Right forelimb (tissue), 1 donor: ENCODE data around the gene CPNE2.
"Not testable (repeated sequence)": the region's sequence is repeated elsewhere in the genome, so short reads cannot be mapped to it uniquely, and the experiment has no call there.

ENCODE experiments used
- DNase-seq: peaks from one replicate; pipeline ENCODE4 v3.0.0-alpha.2; 2018

The CPNE2 gene

DNA sequence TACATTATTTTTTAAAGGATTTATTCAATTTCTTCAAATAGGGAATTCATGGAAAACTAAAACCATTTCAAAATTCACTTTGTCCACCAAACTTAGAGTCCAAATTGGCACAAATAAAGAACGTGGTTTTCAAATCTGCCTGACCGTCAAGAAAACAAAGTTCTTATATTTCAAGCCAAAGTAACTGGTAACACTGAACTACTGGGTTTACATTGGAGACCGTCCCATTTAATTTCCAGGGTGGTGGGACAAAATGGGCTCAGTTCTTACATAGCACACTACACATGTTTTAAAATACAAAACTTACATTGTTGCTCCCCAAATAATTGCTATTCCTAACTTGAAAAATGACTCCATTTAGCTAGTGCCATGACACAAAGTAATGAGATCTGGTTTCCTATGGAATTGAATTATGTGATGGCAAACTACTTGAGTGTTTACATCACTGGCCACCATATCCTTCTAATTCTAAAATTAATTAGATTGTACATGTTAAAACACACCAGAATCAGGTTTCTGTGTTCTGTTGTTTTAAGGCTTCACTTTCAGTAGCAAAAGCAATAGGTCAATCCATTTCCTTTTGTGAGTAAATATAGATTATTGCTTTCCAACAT is 86.9 kb downstream of the CPNE2 start:
- no peak for DNase-seq

- no peak for DNase-seq
Observed at GRCh38 chr16:57184113-57184512, 91.7 kb downstream of the CPNE2 start.

DNA sequence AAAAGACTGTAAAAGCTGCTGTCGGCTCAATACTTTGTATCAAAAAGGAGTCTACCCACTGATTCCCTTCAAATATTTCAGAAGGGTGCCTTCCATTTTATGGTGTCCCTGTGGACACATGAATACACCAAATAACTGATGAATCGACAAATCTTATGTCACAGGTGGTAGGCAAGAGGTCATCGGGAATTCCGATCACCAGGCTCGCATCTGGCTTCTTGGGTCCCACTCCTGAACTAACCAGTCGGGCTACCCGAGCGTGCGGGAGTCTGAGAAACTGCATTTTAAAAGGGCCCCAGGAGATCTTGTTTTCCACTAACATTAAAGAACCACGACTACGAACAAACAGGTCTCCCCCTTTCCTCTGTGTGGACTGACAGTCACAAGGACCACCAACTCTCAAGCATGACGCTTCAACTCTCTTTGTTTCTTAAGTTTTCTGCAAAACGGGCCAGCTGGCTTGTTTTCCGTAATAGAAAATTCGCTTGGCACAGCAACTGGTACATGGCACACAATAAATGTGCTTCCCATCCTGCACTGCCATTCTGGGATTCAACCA is 92.6 kb downstream of the CPNE2 start:
- no peak for DNase-seq

- DNase-seq, result peak; percentile 72
Observed at GRCh38 chr16:57185446-57185944, 93.1 kb downstream of the CPNE2 start.

DNA sequence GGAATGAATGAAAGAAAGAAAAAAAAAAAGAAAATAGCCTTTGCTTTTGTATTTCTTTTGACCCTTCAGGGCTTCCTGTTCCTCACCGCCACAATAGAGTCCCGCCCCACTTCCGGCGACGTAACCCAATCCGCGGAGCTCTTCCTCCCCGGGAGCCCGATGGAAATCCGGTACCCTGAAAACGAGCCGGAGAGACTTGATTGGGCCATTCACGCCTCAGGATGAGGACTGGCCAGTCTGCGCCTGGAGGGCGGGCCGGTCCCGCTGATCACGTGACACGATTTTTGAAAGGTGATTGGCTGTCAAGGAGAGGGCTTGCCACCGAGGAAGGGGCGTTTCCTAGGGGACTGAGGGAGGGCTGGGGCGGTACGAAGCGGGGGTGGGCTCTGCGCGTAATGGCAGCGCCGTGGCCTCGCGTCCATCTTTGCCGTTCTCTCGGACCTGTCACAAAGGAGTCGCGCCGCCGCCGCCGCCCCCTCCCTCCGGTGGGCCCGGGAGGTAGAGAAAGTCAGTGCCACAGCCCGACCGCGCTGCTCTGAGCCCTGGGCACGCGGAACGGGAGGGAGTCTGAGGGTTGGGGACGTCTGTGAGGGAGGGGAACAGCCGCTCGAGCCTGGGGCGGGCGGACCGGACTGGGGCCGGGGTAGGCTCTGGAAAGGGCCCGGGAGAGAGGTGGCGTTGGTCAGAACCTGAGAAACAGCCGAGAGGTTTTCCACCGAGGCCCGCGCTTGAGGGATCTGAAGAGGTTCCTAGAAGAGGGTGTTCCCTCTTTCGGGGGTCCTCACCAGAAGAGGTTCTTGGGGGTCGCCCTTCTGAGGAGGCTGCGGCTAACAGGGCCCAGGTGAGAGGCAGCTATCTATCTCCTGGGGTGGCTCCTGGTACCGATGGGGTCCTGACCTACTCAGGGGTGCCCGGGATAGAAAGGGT is 93.8 kb downstream of the CPNE2 start, which contains the start of the genes PSME3IP1 and RSPRY1:
Gene PSME3IP1, minus strand, starts transcription at position 95 of the 927 bp plus-strand sequence. CDS start 12,185 bp downstream, outside the sequence.
Gene RSPRY1, plus strand, starts transcription at position 385 of the 927 bp plus-strand sequence. CDS start 18,330 bp downstream, outside the sequence.
- peak; percentile 99 for DNase-seq

DNA sequence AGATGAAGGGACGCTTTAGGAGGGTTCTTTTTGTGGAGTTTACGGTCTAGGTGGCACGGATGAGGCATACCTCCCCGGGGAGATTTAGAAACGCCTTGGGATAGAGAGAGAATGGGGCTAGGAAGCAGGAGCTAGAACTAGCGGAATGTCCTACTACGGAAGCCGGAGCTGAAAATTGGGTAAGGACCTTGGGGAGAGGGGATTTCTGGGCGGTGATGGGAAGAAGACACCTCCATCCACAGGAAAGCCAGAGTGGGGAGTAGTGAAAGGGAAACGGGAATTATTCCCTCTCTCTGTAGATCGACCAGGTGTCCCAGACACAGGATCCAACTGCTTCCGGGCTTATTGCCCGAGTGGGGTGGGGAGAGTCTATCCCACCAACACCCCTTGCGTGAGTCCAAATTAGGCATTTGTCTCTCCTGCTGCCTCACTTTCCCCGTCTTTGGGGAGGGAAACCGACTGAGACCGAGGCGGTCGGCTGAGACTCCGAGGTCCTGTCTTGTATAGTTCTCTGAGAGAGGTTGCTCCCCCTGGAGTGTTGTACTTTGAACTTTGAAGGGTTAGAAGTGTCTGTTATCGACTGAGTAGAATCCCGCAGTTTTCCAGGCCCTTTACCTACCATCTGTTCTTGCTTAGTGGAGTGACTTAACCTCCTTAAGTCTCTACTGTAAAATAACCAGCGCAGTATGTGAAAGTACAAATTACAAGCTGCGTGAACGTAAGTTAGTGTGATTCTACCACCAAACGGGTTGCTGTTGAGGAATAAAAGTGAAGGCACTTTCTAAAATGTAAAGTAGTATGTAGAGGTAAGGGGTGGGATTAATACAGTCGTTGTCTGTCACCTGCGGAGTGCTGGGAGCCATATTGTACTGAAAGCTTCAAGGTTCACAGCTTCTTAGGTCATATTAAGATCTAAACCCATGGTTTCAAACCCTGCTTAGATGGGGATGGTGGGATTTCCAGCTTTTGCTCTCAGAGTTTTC is 94.8 kb downstream of the CPNE2 start:
- DNase-seq, result peak; percentile 54

DNA sequence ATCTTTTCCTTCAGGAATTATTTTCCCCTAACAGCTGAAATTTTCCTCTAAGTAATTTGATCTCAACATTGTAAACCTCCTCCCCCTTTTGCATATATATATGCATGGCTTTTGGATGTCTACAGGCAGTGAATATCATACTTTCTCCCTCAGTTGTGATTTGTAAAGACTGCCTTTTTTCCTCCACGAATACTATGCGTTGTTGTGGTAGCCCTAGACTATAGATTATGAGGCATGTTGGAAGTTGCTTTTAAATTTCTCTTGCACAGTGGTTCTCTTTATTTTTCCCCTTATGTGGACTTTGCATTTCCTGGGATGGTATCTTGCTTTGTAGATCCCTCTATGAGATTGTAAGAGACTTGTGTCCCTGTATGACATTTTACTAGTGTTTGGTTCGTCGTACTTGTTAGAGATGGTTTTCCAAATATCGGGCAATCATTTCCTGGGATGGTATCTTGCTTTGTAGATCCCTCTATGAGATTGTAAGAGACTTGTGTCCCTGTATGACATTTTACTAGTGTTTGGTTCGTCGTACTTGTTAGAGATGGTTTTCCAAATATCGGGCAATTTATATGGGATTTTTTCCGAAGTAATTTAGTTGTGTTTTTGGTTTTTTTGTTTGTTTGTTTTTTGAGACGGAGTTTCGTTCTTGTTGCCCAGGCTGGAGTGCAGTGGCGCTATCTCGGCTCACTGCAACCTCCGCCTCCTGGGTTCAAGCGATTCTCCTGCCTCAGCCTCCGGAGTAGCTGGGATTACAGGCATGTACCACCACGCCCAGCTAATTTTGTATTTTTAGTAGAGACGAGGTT is 95.7 kb downstream of the CPNE2 start:
- DNase-seq, result not testable (repeated sequence)

DNA sequence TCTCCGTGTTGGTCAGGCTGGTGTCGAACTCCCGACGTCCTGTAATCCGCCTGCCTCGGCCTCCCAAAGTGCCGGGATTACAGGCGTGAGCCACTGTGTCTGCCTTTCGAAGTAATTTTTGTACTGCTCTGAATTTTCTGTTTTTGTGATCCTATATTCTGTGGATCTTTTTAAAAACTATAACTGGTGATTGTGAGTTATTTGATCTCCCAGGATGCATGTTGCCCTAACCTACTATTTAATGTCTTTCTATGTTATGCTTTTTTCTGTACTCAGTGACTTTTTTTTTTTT is 96.3 kb downstream of the CPNE2 start:
- no peak for DNase-seq

GRCh38 chr16:57189527-57189926 is 97.1 kb downstream of the CPNE2 start:
- DNase-seq, result not testable (repeated sequence)

DNA sequence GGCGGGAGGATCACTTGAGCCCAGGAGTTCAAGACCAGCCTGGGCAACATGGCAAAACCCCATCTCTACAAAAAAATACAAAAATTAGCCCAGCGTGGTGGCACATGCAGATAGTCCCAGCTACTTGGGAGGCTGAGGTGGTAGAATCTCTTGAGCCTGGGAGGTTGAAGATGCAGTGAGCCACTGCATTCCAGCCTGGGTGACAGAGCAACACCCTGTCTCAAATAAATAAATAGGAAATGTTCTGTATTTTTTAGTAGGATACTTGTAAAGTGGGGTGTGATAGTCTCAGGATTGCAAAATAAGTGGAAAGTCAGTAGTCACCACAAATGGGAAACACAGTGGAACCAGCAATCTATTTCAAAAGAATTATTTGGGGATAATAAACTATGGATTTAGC is 97.8 kb downstream of the CPNE2 start:
- no peak for DNase-seq

GRCh38 chr16:57191056-57191571 is 98.7 kb downstream of the CPNE2 start:
- no peak for DNase-seq

DNA sequence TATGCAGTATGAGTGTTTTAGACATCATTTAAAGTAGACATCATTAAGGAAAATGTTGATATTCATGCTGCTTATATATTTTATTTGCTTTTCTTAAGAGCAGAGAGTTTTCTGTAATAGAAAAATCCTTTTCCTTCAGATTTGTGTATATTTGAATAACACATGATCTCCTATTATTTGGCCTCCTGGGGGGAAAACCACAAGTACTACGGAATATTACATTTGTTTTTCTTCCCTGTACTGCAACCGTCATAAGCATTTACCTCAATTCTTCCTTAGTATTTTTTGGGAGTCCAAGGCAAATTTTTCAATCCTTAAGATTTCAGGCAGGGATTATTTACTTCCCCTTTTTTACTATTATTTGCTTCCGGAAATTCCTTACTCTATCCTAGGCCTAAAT is 99.8 kb downstream of the CPNE2 start:
- no peak for DNase-seq

GRCh38 chr16:57192720-57193486 is 100.5 kb downstream of the CPNE2 start:
- DNase-seq, result no peak

- no peak for DNase-seq
Observed at GRCh38 chr16:57194512-57194911, 102.1 kb downstream of the CPNE2 start.

GRCh38 chr16:57196286-57196685 is 103.9 kb downstream of the CPNE2 start:
- DNase-seq, result no peak

- DNase-seq, result no peak
Observed at GRCh38 chr16:57196753-57197152, 104.4 kb downstream of the CPNE2 start.
